Liver (tissue), 9 donors: Measurements from ENCODE around the gene MAT2A. TPM values are rescaled to one million over a fixed set of nuclear protein-coding genes. Genes with fewer than 3 reads are reported as not detected.

Experiments
- DNase-seq: peaks from one replicate; pipeline ENCODE4 v3.0.0-alpha.2; 2017; ENCODE audit warnings: low spot score
- H3K27ac ChIP-seq, 2 donors: one replicate each; pipeline ENCODE4 v1.7.0; 2013; ENCODE audit warnings: inconsistent platforms in 2 of 2, low read length in 2 of 2, control low read depth in 1 of 2, low read depth in 1 of 2, mild to moderate bottlenecking in 1 of 2
- H3K27me3 ChIP-seq, 4 donors: one replicate each; pipeline versions ENCODE4 v1.6.1 to v1.7.0; 2013; ENCODE audit warnings: low read length in 3 of 4, inconsistent platforms in 1 of 4, mild to moderate bottlenecking in 1 of 4, moderate library complexity in 1 of 4; ENCODE audit not compliant: control insufficient read depth in 4 of 4, insufficient read depth in 4 of 4
- H3K36me3 ChIP-seq, 4 donors: one replicate each; pipeline versions ENCODE4 v1.6.1 to v1.7.0; 2013; ENCODE audit warnings: low read length in 3 of 4, mild to moderate bottlenecking in 3 of 4, low read depth in 1 of 4, moderate library complexity in 1 of 4; ENCODE audit not compliant: control insufficient read depth in 4 of 4, insufficient read depth in 3 of 4
- H3K4me1 ChIP-seq, 4 donors: one replicate each; pipeline versions ENCODE4 v1.6.1 to v1.7.0; 2013; ENCODE audit warnings: low read length in 3 of 4, mild to moderate bottlenecking in 3 of 4, moderate library complexity in 1 of 4; ENCODE audit not compliant: control insufficient read depth in 4 of 4, insufficient read depth in 4 of 4
- H3K4me3 ChIP-seq, 3 donors: one replicate each; pipeline versions ENCODE4 v1.6.1 to v1.7.0; 2013; ENCODE audit warnings: low read length in 3 of 3, control low read depth in 1 of 3, low read depth in 1 of 3, mild to moderate bottlenecking in 1 of 3
- H3K9ac ChIP-seq, 2 donors: one replicate each; pipeline ENCODE4 v1.7.0; 2013; ENCODE audit warnings: low read length in 2 of 2, mild to moderate bottlenecking in 2 of 2, moderate library complexity in 2 of 2, control low read depth in 1 of 2, low read depth in 1 of 2
- H3K9me3 ChIP-seq, 4 donors: one replicate each; pipeline versions ENCODE4 v1.6.1 to v1.7.0; 2013; ENCODE audit warnings: low read length in 3 of 4; ENCODE audit not compliant: control insufficient read depth in 4 of 4
- EGR1 ChIP-seq, 2 donors: IDR thresholded peaks; 2 replicates each; pipeline ENCODE4 v1.6.1; 2016 to 2018; ENCODE audit warnings: antibody characterized with exemption in 2 of 2, low read depth in 2 of 2
- FOXA1 ChIP-seq: IDR thresholded peaks from 2 replicates; pipeline ENCODE4 v1.6.1; 2016; ENCODE audit warnings: antibody characterized with exemption
- FOXA2 ChIP-seq: IDR thresholded peaks from 2 replicates; pipeline ENCODE4 v1.6.1; 2016; ENCODE audit warnings: antibody characterized with exemption
- GABPA ChIP-seq, 2 donors: IDR thresholded peaks in 1 of 2; conservative IDR thresholded peaks in 1 of 2; 2 replicates each; pipeline ENCODE4 v1.6.1; 2016; ENCODE audit warnings: antibody characterized with exemption in 2 of 2, mild to moderate bottlenecking in 1 of 2, moderate library complexity in 1 of 2
- HNF4A ChIP-seq, 2 donors: conservative IDR thresholded peaks; 2 replicates each; pipeline ENCODE4 v1.6.1; 2016; ENCODE audit warnings: antibody characterized with exemption in 2 of 2, mild to moderate bottlenecking in 2 of 2
- HNF4G ChIP-seq: IDR thresholded peaks from 2 replicates; pipeline ENCODE4 v1.6.1; 2016; ENCODE audit warnings: antibody characterized with exemption
- JUND ChIP-seq, 2 donors: IDR thresholded peaks; 2 replicates each; pipeline ENCODE4 v1.6.1; 2016; ENCODE audit warnings: antibody characterized with exemption in 2 of 2
- NR2F2 ChIP-seq: IDR thresholded peaks from 2 replicates; pipeline ENCODE4 v1.6.1; 2016; ENCODE audit warnings: antibody characterized with exemption
- RAD21 ChIP-seq, 2 donors: IDR thresholded peaks; 2 replicates each; pipeline ENCODE4 v1.6.1; 2016; ENCODE audit warnings: antibody characterized with exemption in 2 of 2, mild to moderate bottlenecking in 2 of 2
- RXRA ChIP-seq, 2 donors: IDR thresholded peaks; 2 replicates each; pipeline ENCODE4 v1.6.1; 2017 to 2018; ENCODE audit warnings: antibody characterized with exemption in 2 of 2, mild to moderate bottlenecking in 1 of 2
- SP1 ChIP-seq: IDR thresholded peaks from 2 replicates; pipeline ENCODE4 v1.6.1; 2018; ENCODE audit warnings: antibody characterized with exemption, mild to moderate bottlenecking
- TAF1 ChIP-seq: conservative IDR thresholded peaks from 2 replicates; pipeline ENCODE4 v1.6.1; 2016; ENCODE audit warnings: antibody characterized with exemption, mild to moderate bottlenecking
- YY1 ChIP-seq: IDR thresholded peaks from 2 replicates; pipeline ENCODE4 v1.6.1; 2016; ENCODE audit warnings: antibody characterized with exemption, mild to moderate bottlenecking
- WGBS: extraction: QIAGEN DNeasy Blood & Tissue Kit; methylation state at CpG from one replicate; pipeline ENCODE4 v1.1.7; 2013; 5-methylcytosine and 5-hydroxymethylcytosine counted together
- polyA plus RNA-seq, 2 donors: library from polyadenylated mRNA; stranded (reverse) in 1 of 2; unstranded in 1 of 2; fragments of 200-250 nt in 1 of 2; fragments of >200 nt in 1 of 2; fragmentation: Nextera tagmentation in 1 of 2; extraction: Ambion mirVana in 1 of 2; gene quantifications; one replicate each; pipeline versions ENCODE4 v1.2.1 to v1.2.3, GENCODE V29; 2013 to 2015
- total RNA-seq, 2 donors: library from RNA; depleted of rRNA; stranded (reverse); fragments of >200 nt; gene quantifications; one replicate each; pipeline ENCODE4 v1.2.3, GENCODE V29; 2014
- TF ChIP-seq, protein P1 (sequence below): fragments of 150-350 bp; IDR thresholded peaks from 2 replicates; pipeline ENCODE4 v1.5.1; 2017; ENCODE audit warnings: improper control_type of control experiment, low read depth, low read length; ENCODE audit not compliant: missing input control
- TF ChIP-seq, protein P2 (sequence below): IDR thresholded peaks from 2 replicates; pipeline ENCODE4 v1.6.1; 2016; ENCODE audit warnings: antibody characterized with exemption
- TF ChIP-seq, protein P3 (sequence below): IDR thresholded peaks from 2 replicates; pipeline ENCODE4 v1.6.1; 2016; ENCODE audit warnings: antibody characterized with exemption, mild to moderate bottlenecking
- TF ChIP-seq, protein P4 (sequence below): IDR thresholded peaks from 2 replicates; pipeline ENCODE4 v1.6.1; 2016; ENCODE audit warnings: antibody characterized with exemption
- donor health status: healthy.
- donor health status: healthy.
- donor health status: healthy.
- donor health status: healthy.
- donor health status: healthy.

MAT2A gene
- total and polyA plus RNA-seq, 4 donors, result 48.3 to 104 (median 79.9) TPM

DNA sequence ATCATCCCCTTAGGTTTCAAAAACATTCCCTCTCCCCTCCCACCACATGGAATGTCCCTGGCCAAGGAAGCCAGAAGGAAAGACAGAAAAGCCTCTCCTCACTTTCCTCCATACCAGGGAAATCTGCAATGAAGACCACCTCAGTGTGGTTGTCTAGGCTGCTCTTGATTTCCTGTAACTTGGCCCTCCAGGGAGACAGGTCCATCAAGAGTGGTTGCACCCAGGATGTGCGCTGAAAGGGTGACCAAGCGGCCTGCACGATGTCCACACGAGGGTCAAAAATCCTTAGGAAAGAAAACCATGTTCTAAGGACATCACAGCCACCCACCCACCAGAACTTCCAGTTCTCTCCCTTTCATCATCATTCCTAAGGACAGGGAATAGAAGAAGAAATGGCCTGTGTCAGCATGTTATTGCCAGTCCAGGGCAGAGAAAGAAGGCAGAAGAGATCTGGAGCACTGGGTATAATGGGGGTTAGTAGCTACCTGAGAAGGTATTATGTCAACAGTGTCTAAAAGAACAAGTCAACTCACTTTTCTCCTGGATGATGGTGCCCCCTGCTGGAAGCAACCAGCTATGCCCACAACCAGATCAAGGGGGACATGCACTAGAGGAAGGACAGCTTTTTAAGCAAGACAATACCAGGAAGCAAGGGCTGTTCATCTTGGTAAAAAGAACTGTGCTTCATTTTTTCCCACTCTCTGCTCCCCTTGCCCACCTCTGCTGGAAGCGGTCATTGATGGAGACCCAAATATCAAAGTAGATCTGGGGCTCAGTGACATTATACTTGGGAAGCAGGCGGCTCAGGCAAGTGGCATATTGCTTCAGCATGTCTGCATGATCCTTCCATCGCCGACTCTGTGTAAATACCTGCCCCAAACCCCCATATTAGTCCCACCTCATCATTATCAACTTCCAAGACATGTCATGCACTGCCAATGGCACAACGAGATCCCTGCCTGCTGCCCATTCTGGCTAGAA lies 13.0 kb downstream of the MAT2A start:
- no peaks in the 10 kb centered on the region for H3K9me3 ChIP-seq
- H3K9ac ChIP-seq, result no peak overlapping the region
- peak; percentile 88 for DNase-seq
- TF ChIP-seq, protein P1, sequence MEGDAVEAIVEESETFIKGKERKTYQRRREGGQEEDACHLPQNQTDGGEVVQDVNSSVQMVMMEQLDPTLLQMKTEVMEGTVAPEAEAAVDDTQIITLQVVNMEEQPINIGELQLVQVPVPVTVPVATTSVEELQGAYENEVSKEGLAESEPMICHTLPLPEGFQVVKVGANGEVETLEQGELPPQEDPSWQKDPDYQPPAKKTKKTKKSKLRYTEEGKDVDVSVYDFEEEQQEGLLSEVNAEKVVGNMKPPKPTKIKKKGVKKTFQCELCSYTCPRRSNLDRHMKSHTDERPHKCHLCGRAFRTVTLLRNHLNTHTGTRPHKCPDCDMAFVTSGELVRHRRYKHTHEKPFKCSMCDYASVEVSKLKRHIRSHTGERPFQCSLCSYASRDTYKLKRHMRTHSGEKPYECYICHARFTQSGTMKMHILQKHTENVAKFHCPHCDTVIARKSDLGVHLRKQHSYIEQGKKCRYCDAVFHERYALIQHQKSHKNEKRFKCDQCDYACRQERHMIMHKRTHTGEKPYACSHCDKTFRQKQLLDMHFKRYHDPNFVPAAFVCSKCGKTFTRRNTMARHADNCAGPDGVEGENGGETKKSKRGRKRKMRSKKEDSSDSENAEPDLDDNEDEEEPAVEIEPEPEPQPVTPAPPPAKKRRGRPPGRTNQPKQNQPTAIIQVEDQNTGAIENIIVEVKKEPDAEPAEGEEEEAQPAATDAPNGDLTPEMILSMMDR, result peak; percentile 94
- TF ChIP-seq FOXA2, result peak; percentile 82
- no peak for TF ChIP-seq HNF4G
- TF ChIP-seq, protein P2, sequence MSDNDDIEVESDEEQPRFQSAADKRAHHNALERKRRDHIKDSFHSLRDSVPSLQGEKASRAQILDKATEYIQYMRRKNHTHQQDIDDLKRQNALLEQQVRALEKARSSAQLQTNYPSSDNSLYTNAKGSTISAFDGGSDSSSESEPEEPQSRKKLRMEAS, result no peak
- TF ChIP-seq RAD21 (IDR thresholded peaks at IDR 0.05), result peak; percentile 97 to 98
- TF ChIP-seq TAF1, result no peak
- H3K27ac ChIP-seq, result no peak overlapping the region
- peaks cover 15 to 73% (median 62%) of the 10 kb centered on the region in 4 donors for H3K36me3 ChIP-seq
- WGBS, result 68% methylated on average over 9 of the region's 9 CpGs
- peaks cover 0 to 9% (median 3%) of the 10 kb centered on the region in 4 donors for H3K4me1 ChIP-seq
- H3K4me3 ChIP-seq, result no peak overlapping the region
- H3K27me3 ChIP-seq, result no peaks in the 10 kb centered on the region

DNA sequence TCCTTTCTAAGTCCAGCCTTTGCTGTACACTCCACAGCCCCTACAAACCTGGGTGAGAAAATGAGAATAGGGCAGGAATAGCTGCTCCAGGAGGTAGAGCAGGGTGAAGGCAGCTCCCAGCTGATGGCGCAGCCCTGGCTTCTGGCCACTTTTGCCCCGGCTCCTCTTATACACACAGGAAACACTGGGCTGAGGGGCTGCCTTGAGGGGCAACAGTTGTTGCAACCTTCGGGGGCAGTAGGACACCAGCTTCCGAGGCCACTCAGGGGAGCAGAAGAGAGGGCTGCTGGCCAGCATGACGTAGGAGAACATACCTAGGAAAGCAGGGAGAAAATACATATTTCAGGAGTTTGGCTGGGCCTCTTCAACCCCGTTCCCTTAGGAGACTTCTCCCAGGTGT lies 14.2 kb downstream of the MAT2A start:
- 85% methylated on average over 6 of the region's 6 CpGs for WGBS
- no peaks in the 10 kb centered on the region for H3K27me3 ChIP-seq
- no peak for DNase-seq
- no peak overlapping the region for H3K4me3 ChIP-seq
- H3K9ac ChIP-seq, result no peak overlapping the region
- peaks cover 15 to 69% (median 65%) of the 10 kb centered on the region in 4 donors for H3K36me3 ChIP-seq
- TF ChIP-seq JUND (IDR thresholded peaks at IDR 0.05) (no peak), GABPA (IDR thresholded peaks at IDR 0.05 in 1 of 2, conservative IDR thresholded peaks at IDR 0.05 in 1 of 2) (no peak), SP1 (no peak)
- TF ChIP-seq, protein P2, result no peak
- no peaks in the 10 kb centered on the region for H3K9me3 ChIP-seq
- H3K4me1 ChIP-seq, result peaks cover 2 to 14% (median 8%) of the 10 kb centered on the region in 4 donors
- no peak overlapping the region for H3K27ac ChIP-seq

DNA sequence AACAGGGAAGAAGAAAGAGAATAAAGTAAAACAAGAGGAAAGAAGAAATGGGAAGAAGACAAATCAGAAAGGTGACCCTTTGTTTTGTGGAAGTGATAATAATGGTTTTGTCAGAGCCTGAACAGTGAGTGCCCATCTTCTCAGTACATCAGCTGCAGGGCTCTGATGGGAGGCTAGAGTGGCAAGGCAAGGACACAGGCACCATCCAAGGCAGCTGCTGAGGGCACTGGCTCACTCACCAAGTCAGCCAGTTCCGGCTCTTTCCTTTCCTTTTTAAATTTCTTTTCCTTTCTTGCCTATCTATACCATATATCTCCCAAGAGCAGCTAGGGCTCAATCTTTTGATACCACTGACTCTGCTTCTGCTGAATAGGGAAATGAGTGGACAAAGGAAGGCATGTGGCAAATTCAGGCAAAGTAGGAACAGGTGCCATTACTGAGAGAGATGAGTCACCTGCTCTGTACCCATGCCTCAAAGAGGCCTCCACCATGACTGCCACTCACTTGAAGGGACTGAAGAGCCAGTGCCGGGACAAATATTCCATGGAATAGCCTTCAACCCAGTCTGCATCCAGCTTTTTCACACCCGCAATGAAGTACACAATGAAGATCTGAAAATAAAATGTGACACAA lies 16.1 kb downstream of the MAT2A start:
- no peak overlapping the region for H3K9ac ChIP-seq
- no peaks in the 10 kb centered on the region for H3K27me3 ChIP-seq
- H3K9me3 ChIP-seq, result no peaks in the 10 kb centered on the region
- H3K4me3 ChIP-seq, result no peak overlapping the region
- H3K27ac ChIP-seq, result no peak overlapping the region
- 96% methylated on average over 3 of the region's 3 CpGs for WGBS
- peaks cover 15 to 64% (median 55%) of the 10 kb centered on the region in 4 donors for H3K36me3 ChIP-seq
- no peak for DNase-seq
- peaks cover 9 to 24% (median 18%) of the 10 kb centered on the region in 4 donors for H3K4me1 ChIP-seq
- TF ChIP-seq EGR1 (IDR thresholded peaks at IDR 0.05; ENCODE audit: low read depth in 2 of 2) (no peak), YY1 (no peak), FOXA1 (no peak), TAF1 (no peak), FOXA2 (no peak), SP1 (no peak), RAD21 (IDR thresholded peaks at IDR 0.05) (no peak), HNF4A (conservative IDR thresholded peaks at IDR 0.05) (no peak), HNF4G (no peak), RXRA (IDR thresholded peaks at IDR 0.05) (no peak), GABPA (IDR thresholded peaks at IDR 0.05 in 1 of 2, conservative IDR thresholded peaks at IDR 0.05 in 1 of 2) (no peak), NR2F2 (no peak), JUND (IDR thresholded peaks at IDR 0.05) (no peak)
- TF ChIP-seq, protein P2, result no peak
- TF ChIP-seq, protein P3, sequence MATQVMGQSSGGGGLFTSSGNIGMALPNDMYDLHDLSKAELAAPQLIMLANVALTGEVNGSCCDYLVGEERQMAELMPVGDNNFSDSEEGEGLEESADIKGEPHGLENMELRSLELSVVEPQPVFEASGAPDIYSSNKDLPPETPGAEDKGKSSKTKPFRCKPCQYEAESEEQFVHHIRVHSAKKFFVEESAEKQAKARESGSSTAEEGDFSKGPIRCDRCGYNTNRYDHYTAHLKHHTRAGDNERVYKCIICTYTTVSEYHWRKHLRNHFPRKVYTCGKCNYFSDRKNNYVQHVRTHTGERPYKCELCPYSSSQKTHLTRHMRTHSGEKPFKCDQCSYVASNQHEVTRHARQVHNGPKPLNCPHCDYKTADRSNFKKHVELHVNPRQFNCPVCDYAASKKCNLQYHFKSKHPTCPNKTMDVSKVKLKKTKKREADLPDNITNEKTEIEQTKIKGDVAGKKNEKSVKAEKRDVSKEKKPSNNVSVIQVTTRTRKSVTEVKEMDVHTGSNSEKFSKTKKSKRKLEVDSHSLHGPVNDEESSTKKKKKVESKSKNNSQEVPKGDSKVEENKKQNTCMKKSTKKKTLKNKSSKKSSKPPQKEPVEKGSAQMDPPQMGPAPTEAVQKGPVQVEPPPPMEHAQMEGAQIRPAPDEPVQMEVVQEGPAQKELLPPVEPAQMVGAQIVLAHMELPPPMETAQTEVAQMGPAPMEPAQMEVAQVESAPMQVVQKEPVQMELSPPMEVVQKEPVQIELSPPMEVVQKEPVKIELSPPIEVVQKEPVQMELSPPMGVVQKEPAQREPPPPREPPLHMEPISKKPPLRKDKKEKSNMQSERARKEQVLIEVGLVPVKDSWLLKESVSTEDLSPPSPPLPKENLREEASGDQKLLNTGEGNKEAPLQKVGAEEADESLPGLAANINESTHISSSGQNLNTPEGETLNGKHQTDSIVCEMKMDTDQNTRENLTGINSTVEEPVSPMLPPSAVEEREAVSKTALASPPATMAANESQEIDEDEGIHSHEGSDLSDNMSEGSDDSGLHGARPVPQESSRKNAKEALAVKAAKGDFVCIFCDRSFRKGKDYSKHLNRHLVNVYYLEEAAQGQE, result no peak
- TF ChIP-seq, protein P4, sequence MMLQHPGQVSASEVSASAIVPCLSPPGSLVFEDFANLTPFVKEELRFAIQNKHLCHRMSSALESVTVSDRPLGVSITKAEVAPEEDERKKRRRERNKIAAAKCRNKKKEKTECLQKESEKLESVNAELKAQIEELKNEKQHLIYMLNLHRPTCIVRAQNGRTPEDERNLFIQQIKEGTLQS, result no peak
